ENCODE results near the gene GRB2.

DNA sequence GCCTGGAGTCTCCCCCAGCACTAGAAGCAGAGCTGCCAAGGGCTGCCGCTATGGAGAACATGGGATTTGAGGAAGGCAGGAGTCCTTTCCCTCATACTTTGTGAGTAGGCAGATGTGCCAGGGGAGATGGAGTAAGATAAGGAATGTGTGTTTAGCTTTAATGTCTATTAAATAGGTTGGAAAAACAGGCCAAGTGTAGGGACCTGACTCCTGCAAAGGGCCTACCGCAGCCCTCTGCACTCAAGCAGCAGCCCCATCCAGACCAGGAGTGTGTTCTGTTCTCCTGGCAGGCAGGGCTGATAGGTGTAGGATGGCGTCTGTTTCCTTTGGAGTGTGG lies 132.7 kb downstream of the GRB2 start:
- TF ChIP-seq, protein P1, sequence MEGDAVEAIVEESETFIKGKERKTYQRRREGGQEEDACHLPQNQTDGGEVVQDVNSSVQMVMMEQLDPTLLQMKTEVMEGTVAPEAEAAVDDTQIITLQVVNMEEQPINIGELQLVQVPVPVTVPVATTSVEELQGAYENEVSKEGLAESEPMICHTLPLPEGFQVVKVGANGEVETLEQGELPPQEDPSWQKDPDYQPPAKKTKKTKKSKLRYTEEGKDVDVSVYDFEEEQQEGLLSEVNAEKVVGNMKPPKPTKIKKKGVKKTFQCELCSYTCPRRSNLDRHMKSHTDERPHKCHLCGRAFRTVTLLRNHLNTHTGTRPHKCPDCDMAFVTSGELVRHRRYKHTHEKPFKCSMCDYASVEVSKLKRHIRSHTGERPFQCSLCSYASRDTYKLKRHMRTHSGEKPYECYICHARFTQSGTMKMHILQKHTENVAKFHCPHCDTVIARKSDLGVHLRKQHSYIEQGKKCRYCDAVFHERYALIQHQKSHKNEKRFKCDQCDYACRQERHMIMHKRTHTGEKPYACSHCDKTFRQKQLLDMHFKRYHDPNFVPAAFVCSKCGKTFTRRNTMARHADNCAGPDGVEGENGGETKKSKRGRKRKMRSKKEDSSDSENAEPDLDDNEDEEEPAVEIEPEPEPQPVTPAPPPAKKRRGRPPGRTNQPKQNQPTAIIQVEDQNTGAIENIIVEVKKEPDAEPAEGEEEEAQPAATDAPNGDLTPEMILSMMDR (IDR thresholded peaks at IDR 0.05; ENCODE audit: insufficient read depth, low read length, poor library complexity, severe bottlenecking): no peak
- TF ChIP-seq EZH2phosphoT487 (conservative IDR thresholded peaks at IDR 0.05; ENCODE audit: low read length): no peak

Measured in SU-DHL-6 (cell line).